ENCODE measurements around the gene TMEM31. TPM values are rescaled to one million over a fixed set of nuclear protein-coding genes. Genes with fewer than 3 reads are reported as not detected.

Gene TMEM31
- total RNA-seq, 1 donor from 2014 or later = not detected

GRCh38 chrX:103687073-103687695 is 23.5 kb upstream of the TMEM31 start:
- TF ChIP-seq, protein P1, sequence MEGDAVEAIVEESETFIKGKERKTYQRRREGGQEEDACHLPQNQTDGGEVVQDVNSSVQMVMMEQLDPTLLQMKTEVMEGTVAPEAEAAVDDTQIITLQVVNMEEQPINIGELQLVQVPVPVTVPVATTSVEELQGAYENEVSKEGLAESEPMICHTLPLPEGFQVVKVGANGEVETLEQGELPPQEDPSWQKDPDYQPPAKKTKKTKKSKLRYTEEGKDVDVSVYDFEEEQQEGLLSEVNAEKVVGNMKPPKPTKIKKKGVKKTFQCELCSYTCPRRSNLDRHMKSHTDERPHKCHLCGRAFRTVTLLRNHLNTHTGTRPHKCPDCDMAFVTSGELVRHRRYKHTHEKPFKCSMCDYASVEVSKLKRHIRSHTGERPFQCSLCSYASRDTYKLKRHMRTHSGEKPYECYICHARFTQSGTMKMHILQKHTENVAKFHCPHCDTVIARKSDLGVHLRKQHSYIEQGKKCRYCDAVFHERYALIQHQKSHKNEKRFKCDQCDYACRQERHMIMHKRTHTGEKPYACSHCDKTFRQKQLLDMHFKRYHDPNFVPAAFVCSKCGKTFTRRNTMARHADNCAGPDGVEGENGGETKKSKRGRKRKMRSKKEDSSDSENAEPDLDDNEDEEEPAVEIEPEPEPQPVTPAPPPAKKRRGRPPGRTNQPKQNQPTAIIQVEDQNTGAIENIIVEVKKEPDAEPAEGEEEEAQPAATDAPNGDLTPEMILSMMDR (IDR thresholded peaks at IDR 0.05; ENCODE audit: borderline replicate concordance) = peak; percentile 69
- H3K4me3 ChIP-seq = peak overlapping the region; percentile 75
- H3K27ac ChIP-seq (replicated peaks) = peak overlapping the region; percentile 98
- intact Hi-C loops (cut with micrococcal nuclease) = no loop called here
- peak; percentile 89 for DNase-seq
- H3K9me3 ChIP-seq (replicated peaks) = no peaks in the 10 kb centered on the region
- H3K36me3 ChIP-seq = peaks cover 19% of the 10 kb centered on the region
- H3K27me3 ChIP-seq (ENCODE audit: low read depth) = no peaks in the 10 kb centered on the region
- peaks cover 25% of the 10 kb centered on the region for H3K4me1 ChIP-seq

DNA sequence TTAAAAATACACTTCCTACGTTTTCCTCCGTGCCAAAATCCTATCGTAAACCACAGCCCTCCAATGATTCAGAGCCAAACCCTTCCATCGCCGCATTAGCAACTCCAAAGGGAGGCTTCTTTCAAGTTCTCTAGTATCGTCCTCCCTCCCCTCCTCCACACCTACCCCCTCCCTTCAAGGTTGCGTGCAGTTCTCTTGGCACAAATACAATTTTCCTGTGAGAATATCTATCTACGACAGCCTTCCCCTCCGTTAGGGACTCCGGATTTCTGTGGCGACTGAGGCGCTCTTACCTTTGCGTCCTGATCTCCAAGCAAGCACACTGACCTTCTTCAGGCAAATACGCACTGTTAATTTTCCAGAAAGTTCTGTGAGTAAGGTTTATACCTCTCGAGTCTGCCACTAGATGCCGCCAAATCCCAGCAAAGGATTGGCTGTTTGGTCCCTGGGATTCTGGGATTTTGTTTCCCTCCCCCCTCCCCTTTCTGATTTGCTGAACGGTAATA is 23.0 kb upstream of the TMEM31 start:
- DNase-seq = peak; percentile 37
- Histone ChIP-seq H3K27me3 (ENCODE audit: low read depth) (no peaks in the 10 kb centered on the region), H3K4me3 (peak overlapping the region; percentile 75), H3K4me1 (peaks cover 24% of the 10 kb centered on the region), H3K9me3 (replicated peaks) (no peaks in the 10 kb centered on the region), H3K27ac (replicated peaks) (peak overlapping the region; percentile 98), H3K36me3 (peaks cover 19% of the 10 kb centered on the region)
- intact Hi-C loops (cut with micrococcal nuclease) = no loop called here
- TF ChIP-seq, protein P1 (IDR thresholded peaks at IDR 0.05; ENCODE audit: borderline replicate concordance) = peak; percentile 55

DNA sequence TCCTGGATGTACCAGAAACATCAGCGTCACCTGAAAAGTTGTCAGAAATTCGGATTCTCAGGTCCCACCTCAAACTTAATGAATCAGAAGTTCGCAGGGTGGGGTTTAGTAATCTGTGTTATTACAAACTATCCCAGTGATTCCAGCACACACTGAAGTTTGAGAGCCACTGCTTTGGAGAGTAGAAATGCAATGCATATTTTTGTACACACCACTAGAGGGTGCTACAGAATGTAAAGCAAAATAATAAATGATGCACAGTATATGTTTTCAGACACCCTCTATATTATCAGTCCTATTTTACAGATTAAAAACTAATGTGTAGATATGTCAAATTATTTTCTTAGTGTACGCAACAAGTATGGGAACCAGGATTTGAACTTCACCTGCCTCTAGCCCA is 21.8 kb upstream of the TMEM31 start:
- Histone ChIP-seq H3K36me3 (peaks cover 11% of the 10 kb centered on the region), H3K27ac (replicated peaks) (peak overlapping the region; percentile 98)
- intact Hi-C loops (cut with micrococcal nuclease) = no loop called here

DNA sequence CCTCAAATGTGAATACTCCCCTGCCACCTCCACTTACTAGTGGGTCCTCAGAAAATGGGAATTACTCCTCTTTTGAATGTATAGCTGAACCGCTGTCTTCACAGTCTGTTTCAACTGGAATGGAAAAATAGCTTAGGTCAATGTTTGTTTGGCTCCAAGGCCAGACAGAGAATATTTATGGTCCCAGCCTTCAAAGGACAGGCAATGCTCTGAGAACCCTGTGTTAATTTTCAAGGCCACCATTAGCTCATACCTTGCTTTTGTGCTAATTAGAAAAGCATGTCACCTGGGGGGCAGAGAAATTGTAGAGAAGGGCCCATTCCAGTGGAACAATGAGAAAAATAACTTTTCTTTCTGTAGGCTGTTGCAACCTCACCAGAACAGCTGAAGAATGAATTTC is 19.6 kb upstream of the TMEM31 start:
- TF ChIP-seq, protein P1 (IDR thresholded peaks at IDR 0.05; ENCODE audit: borderline replicate concordance) = no peak
- no peak overlapping the region for H3K4me3 ChIP-seq
- no peaks in the 10 kb centered on the region for H3K27me3 ChIP-seq (ENCODE audit: low read depth)
- DNase-seq = no peak
- H3K4me1 ChIP-seq = no peaks in the 10 kb centered on the region
- intact Hi-C loops (cut with micrococcal nuclease) = no loop called here
- H3K9me3 ChIP-seq (replicated peaks) = no peaks in the 10 kb centered on the region
- no peaks in the 10 kb centered on the region for H3K36me3 ChIP-seq
- no peak overlapping the region for H3K27ac ChIP-seq (replicated peaks)

More for the DNA sequence above, 21.8 kb upstream of the TMEM31 start:
- DNase-seq = no peak
- TF ChIP-seq, protein P1 (IDR thresholded peaks at IDR 0.05; ENCODE audit: borderline replicate concordance) = peak; percentile 70
- no peaks in the 10 kb centered on the region for H3K9me3 ChIP-seq (replicated peaks)
- no peaks in the 10 kb centered on the region for H3K27me3 ChIP-seq (ENCODE audit: low read depth)
- H3K4me1 ChIP-seq = peaks cover 20% of the 10 kb centered on the region
- no peak overlapping the region for H3K4me3 ChIP-seq

GRCh38 chrX:103697687-103698086 is 13.0 kb upstream of the TMEM31 start:
- no peaks in the 10 kb centered on the region for H3K9me3 ChIP-seq (replicated peaks)
- no peak for DNase-seq
- TF ChIP-seq, protein P1 (IDR thresholded peaks at IDR 0.05; ENCODE audit: borderline replicate concordance) = no peak
- H3K27me3 ChIP-seq (ENCODE audit: low read depth) = no peaks in the 10 kb centered on the region
- no peaks in the 10 kb centered on the region for H3K36me3 ChIP-seq
- no peak overlapping the region for H3K27ac ChIP-seq (replicated peaks)
- H3K4me3 ChIP-seq = no peak overlapping the region
- intact Hi-C loops (cut with micrococcal nuclease) = no loop called here
- H3K4me1 ChIP-seq = no peaks in the 10 kb centered on the region

All from left ventricle myocardium inferior (tissue), 1 donor.